Measurements from ENCODE around the gene CACNB4. TPM values are rescaled to one million over a fixed set of nuclear protein-coding genes. Genes with fewer than 3 reads are reported as not detected.

CACNB4 gene
- total and polyA plus RNA-seq, 2 of the 4 experiments (the other 2 are of a cell fraction), result 0.12 to 0.36 TPM

DNA sequence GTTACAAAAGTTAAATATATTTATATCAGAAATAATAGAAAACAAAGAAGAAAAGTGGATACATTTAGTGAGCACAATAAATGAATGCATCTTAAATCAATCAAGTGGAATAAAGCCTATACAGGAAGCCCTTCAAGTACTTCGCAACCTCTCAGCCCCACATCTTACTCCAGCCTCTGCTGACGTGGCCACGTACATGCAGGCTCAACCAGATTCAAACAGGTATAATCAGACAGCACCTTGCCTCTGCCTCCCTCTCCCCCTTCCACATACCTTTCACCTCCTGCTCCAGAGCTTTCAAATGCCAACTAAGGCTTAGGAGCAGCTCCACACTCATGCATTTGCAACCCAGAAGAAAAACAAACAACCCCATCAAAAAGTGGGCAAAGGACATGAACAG is 32.9 kb downstream of the CACNB4 start:
- Histone ChIP-seq H3K79me1 (ENCODE audit: low read depth in 1 of 2, low read length in 2 of 2) (no peaks in the 10 kb centered on the region), H3K4me1 (ENCODE audit: control insufficient read depth, insufficient read depth, low read length) (peaks cover 8% of the 10 kb centered on the region), H2AFZ (replicated peaks; ENCODE audit: low read length, poor library complexity) (no peak overlapping the region), H2AK9ac (replicated peaks; ENCODE audit: low read depth, low read length, poor library complexity) (no peak overlapping the region), H2BK15ac (ENCODE audit: low read depth, low read length) (no peak overlapping the region), H3K9me3 (ENCODE audit: control insufficient read depth, insufficient read depth, low read length) (no peaks in the 10 kb centered on the region), H2AK5ac (ENCODE audit: low read depth, low read length) (no peak overlapping the region), H2BK5ac (ENCODE audit: low read depth, low read length, poor library complexity, severe bottlenecking) (no peak overlapping the region), H3K4me2 (ENCODE audit: low read depth, low read length) (no peak overlapping the region), H3K9ac (ENCODE audit: low read depth, low read length) (no peak overlapping the region), H3K27ac (ENCODE audit: insufficient read depth, low read length) (no peak overlapping the region), H3K23ac (ENCODE audit: low read depth, low read length) (no peak overlapping the region), H4K20me1 (ENCODE audit: insufficient read depth, low read length) (no peaks in the 10 kb centered on the region), H3K36me3 (ENCODE audit: control insufficient read depth, insufficient read depth, low read length) (no peaks in the 10 kb centered on the region), H3K4ac (ENCODE audit: low read depth, low read length) (no peak overlapping the region), H2BK20ac (ENCODE audit: low read depth, low read length) (no peak overlapping the region; the same call in 1 of the 2 replicates), H4K91ac (ENCODE audit: insufficient read depth, low read depth, low read length) (no peak overlapping the region), H3K4me3 (ENCODE audit: insufficient read depth, low read depth, low read length) (no peak overlapping the region), H3K14ac (replicated peaks; ENCODE audit: low read depth, low read length) (no peak overlapping the region), H2BK120ac (ENCODE audit: low read depth, low read length) (no peak overlapping the region), H3K18ac (ENCODE audit: low read depth, low read length) (no peak overlapping the region), H4K5ac (ENCODE audit: low read depth, low read length) (no peak overlapping the region), H3K56ac (ENCODE audit: extremely low read depth, insufficient read depth, low read length) (no peak overlapping the region), H3K27me3 (ENCODE audit: control insufficient read depth, insufficient read depth, low read length) (no peaks in the 10 kb centered on the region; the same call in none of the 2 replicates), H3K9me1 (ENCODE audit: insufficient read depth, low read length) (peaks cover 3% of the 10 kb centered on the region; the same call in 1 of the 2 replicates), H4K8ac (ENCODE audit: low read depth in 2 of 2, low read length in 2 of 2) (no peak overlapping the region)
- ATAC-seq (ENCODE audit: low read depth), result no peak
- dilution Hi-C loops (cut with HindIII; ENCODE audit: low sequenced_read_pairs, unreplicated experiment) (no loop called here), in situ Hi-C loops (cut with MboI; ENCODE audit: low sequenced_read_pairs) (no loop called here), intact Hi-C loops (cut with micrococcal nuclease) (no loop called here)
- ChIA-PET CTCF (no interaction called here), POLR2A (ENCODE audit: unreplicated experiment) (no interaction called here)
- BruUV-seq (replicated peaks), result no TSS peak
- no peak for DNase-seq
- TF ChIP-seq FOS (IDR thresholded peaks at IDR 0.05; ENCODE audit: low read depth, low read length) (no peak), BHLHE40 (IDR thresholded peaks at IDR 0.05; ENCODE audit: low read depth, low read length) (no peak), MXI1 (IDR thresholded peaks at IDR 0.05; ENCODE audit: borderline replicate concordance, low read depth, low read length) (no peak), NFE2L2 (IDR thresholded peaks at IDR 0.05; ENCODE audit: low read depth, low read length) (no peak), CEBPB (IDR thresholded peaks at IDR 0.05; ENCODE audit: low read depth, low read length) (no peak), MAZ (IDR thresholded peaks at IDR 0.05; ENCODE audit: borderline replicate concordance, low read depth, low read length) (no peak), SMC3 (IDR thresholded peaks at IDR 0.05; ENCODE audit: low read depth, low read length) (no peak), MAFK (IDR thresholded peaks at IDR 0.05; ENCODE audit: low read depth, low read length) (no peak), RAD21 (IDR thresholded peaks at IDR 0.05; ENCODE audit: low read length) (no peak), RFX5 (IDR thresholded peaks at IDR 0.05; ENCODE audit: low read depth, low read length) (no peak), CHD1 (IDR thresholded peaks at IDR 0.05; ENCODE audit: low read depth, low read length) (no peak), RCOR1 (IDR thresholded peaks at IDR 0.05; ENCODE audit: insufficient replicate concordance, low read length) (no peak), POLR2A (IDR thresholded peaks at IDR 0.05; ENCODE audit: low read depth, low read length) (no peak)
- TF ChIP-seq, protein P1, sequence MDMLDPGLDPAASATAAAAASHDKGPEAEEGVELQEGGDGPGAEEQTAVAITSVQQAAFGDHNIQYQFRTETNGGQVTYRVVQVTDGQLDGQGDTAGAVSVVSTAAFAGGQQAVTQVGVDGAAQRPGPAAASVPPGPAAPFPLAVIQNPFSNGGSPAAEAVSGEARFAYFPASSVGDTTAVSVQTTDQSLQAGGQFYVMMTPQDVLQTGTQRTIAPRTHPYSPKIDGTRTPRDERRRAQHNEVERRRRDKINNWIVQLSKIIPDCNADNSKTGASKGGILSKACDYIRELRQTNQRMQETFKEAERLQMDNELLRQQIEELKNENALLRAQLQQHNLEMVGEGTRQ (IDR thresholded peaks at IDR 0.05; ENCODE audit: low read depth, low read length), result no peak
- TF ChIP-seq, protein P2, sequence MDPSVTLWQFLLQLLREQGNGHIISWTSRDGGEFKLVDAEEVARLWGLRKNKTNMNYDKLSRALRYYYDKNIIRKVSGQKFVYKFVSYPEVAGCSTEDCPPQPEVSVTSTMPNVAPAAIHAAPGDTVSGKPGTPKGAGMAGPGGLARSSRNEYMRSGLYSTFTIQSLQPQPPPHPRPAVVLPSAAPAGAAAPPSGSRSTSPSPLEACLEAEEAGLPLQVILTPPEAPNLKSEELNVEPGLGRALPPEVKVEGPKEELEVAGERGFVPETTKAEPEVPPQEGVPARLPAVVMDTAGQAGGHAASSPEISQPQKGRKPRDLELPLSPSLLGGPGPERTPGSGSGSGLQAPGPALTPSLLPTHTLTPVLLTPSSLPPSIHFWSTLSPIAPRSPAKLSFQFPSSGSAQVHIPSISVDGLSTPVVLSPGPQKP (IDR thresholded peaks at IDR 0.05; ENCODE audit: borderline replicate concordance, low read depth, low read length), result no peak
- TF ChIP-seq, protein P3, sequence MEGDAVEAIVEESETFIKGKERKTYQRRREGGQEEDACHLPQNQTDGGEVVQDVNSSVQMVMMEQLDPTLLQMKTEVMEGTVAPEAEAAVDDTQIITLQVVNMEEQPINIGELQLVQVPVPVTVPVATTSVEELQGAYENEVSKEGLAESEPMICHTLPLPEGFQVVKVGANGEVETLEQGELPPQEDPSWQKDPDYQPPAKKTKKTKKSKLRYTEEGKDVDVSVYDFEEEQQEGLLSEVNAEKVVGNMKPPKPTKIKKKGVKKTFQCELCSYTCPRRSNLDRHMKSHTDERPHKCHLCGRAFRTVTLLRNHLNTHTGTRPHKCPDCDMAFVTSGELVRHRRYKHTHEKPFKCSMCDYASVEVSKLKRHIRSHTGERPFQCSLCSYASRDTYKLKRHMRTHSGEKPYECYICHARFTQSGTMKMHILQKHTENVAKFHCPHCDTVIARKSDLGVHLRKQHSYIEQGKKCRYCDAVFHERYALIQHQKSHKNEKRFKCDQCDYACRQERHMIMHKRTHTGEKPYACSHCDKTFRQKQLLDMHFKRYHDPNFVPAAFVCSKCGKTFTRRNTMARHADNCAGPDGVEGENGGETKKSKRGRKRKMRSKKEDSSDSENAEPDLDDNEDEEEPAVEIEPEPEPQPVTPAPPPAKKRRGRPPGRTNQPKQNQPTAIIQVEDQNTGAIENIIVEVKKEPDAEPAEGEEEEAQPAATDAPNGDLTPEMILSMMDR (conservative IDR thresholded peaks at IDR 0.05; ENCODE audit: low read depth, low read length), result no peak
- WGBS, 2 experiments (ENCODE audit: extremely low coverage in 2 of 2, insufficient read length in 1 of 2), result 86% methylated on average over 2 of the region's 3 CpGs; no CpG with 5 or more reads in 1 of the 2 experiments
